HG02610 (cell line): ENCODE results near the gene FBXL7.
"Not testable (repeated sequence)": the region's sequence is repeated elsewhere in the genome, so short reads cannot be mapped to it uniquely, and the experiment has no call there.

Experiments
- ATAC-seq: cut with Tn5 transposase; IDR thresholded peaks from one replicate; pipeline ENCODE4 v1.9.1; 2021; ENCODE audit warnings: mild to moderate bottlenecking, moderate library complexity; ENCODE audit not compliant: unreplicated experiment

The FBXL7 gene

DNA sequence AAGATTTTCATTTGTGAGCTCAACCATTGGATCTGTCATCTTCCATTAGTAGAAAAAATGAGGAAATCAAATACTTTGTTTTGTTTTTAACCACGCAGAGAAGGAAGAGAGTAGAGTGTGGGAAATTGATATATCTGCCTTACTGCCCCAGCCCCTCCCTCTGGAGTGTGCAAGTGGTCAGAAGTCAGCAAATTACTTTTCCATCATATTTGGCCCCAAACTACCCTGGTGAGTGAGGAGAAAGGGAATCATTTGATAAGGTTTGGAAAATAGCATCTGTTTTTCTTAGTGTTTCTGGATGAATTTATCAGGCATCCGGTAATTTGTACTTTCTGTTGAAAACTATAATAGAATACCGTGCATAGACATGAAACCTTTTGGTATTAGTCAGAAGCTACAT lies 352.2 kb downstream of the FBXL7 start:
- no peak for ATAC-seq

DNA sequence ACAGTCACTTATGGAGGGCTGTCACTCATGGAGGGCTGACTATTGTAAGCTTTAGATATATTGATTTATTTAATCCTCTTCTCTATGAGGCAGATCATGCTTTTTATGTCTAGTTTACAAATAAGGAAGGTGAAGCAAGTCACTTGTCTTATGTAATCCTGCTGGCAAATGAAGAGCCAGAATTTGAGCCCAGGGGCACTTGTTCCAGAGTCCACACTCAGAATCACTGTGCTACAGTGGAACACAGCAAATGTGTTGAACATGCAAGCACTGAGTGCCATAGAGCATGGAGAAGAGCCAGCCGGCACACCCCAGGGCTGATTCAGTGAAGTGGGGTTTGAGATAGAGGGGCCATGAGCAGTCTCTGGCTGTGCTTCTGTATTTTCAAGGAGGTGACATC lies 353.0 kb downstream of the FBXL7 start:
- no peak for ATAC-seq

DNA sequence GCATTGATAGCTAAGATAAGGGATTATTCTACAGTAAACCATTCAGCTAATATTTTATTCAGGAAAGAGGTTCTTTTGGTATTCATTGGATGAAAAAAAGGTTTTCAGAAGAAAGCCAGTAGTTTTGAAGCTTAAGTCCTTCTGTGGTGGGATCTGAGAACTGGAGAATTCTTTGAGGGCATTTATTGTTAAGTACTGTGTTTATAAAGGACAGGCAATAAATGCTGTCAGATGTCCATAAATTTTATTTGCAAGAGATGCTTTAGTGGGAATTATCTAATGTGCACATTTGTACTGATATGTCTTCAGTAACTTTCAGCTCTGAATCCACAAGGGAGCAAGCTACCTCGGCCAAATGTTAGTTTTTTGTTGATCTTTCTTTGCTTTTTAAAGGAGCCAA lies 358.3 kb downstream of the FBXL7 start:
- no peak for ATAC-seq

DNA sequence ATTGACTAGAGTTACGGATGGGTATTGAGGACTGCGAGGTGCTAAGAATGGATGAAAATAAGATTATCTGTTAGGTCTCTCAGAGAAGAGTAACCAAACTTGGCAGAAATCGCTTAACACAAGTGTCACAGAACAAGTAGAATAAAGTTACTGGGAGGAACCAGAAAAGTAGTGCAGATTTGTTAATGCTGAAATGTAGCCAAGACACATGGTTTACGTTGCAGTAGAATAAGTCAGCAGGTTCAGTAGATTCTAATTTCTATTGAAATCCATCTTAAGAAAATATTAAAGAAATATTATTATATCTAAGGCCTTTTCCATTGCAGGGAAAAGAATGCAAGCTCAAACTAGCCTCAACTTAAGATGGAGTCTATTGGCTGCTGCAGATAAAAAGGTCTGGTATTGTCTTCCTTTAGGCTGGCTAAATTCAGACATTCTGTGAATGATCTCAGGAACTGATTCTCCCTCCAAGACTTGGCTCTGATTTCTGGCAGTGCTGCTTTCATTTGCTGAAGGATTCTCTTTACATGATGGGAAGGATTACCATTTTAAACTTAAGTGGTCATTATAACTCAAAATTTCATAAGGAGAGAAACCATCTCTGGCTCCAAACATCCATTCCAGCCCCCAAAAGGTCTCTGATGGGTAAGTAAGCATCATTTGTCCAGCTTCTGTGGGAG lies 364.7 kb downstream of the FBXL7 start:
- ATAC-seq, result no peak

DNA sequence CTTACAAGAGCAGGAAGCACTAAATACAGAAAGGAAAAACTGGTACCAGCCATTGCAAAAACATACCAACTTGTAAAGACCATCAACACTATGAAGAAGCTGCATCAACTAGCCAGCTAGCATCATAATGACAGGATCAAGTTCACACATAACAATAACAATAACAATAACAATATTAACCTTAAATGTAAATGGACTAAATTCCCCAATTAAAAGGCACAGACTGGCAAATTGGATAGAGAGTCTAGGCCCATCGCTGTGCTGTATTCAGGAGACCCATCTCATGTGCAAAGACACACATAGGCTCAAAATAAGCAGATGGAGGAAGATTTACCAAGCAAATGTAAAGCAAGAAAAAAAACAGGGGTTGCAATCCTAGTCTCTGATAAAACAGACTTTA lies 372.3 kb downstream of the FBXL7 start:
- not testable (repeated sequence) for ATAC-seq

DNA sequence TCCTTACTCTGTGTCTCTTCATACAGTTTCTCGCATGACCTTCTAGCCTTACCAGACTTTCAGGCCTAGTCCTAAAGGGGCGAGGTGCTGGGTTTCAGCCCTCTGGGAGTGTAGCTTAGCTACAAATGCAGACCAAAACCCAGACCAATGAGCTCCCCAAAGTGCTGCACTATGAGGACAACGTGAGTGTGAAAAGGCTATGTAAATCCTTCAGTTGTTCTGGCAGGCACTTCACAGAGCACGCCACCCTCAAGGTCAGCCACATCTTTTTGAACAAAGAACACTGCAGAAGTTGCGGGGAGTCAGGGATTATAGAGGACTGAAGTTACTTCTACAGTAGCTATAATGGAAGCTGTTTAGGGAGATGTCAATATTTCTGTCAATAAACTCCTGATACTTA lies 377.9 kb downstream of the FBXL7 start:
- ATAC-seq, result no peak

DNA sequence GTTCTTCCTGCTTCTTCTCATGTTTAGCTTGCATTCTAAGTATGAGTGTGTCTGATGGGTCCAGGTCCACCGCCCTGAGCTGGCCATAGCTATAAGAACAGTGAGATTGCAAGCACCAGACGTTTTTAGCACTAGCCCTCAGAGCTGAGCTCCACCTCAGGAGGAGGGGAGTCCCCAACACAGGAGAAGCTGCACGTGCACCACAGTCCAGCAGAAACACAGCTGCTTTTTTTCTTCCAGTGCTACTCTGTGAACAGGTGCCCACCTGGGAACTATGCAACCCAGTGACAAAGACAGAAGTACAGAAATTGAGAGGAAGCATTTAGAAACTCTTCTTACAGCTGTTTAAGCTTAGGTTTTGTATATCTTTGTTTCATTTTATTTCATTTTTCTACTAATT lies 380.2 kb downstream of the FBXL7 start:
- no peak for ATAC-seq

DNA sequence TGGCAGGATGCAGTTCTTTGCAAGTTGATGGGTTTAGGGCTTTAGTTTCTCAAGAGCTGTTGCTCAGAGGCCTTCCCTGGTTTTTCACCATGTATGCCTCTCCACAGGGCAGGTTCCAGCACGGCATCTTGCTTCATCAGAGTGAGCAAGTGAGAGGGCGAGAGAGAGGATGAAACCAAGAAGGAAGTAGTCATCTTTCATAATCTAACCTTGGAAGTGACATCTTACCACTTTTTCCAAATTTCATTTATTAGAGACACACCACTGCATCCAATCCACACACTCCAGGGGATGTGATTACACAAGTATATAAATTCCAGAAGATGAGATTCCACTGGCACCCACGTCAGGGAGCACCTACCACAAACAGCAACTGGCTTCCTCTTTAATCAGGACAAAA lies 385.2 kb downstream of the FBXL7 start:
- ATAC-seq, result no peak

DNA sequence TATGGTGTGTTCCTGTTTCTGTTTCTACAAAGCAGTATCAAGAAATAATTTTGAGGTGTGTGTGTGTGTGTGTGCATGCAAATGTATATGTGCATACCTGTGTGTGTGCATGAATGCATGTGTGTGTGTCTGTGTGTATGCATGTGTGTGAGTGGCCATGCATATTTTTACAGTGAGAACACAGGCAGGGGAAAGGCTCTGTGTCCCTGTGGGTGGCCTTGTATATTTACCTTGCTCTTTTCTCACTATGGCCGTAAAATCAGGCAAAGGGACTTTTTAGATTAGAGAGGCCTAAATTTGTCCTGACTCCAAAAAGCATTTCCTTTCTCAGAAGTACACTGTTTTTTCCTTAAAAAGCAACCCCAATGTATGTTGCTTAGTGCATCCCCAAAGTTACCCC lies 386.2 kb downstream of the FBXL7 start:
- ATAC-seq, result no peak

DNA sequence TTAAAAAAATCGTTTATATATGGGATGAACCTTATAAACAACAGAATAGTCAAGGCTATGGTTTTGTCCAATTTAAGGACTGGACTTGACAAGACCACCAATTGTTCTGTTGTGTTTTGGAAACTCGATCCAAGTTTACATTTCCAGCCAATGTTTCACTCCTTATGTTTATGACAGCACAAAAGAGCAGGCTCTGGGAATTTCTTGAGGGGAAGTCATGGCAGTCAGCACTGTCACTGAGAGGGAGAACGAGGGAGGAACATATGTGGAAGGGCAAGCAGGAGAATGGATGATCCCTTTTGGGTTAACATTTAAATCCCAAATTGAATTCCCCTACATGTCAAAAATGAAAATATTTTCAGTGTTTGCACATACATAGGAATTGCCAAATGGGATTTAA lies 387.1 kb downstream of the FBXL7 start:
- ATAC-seq, result no peak

DNA sequence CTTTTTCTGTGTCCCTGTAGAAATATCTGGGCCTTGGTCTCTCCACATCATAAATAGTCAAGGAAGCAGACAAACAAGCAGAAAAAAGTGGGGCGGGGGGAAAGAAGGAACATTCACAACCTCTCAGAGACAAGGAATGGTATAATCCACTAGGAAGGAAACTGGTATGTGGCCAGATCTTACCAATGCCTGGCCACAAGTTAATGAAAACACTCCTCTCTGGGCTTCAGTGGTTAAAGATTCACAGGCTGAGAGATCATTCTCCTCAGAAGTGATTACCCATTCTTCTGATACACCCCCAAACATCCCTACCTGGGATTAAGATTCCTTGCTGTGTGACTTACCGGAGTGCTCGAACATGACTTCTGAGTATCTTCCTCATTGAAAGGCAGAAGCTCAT lies 389.0 kb downstream of the FBXL7 start:
- no peak for ATAC-seq

DNA sequence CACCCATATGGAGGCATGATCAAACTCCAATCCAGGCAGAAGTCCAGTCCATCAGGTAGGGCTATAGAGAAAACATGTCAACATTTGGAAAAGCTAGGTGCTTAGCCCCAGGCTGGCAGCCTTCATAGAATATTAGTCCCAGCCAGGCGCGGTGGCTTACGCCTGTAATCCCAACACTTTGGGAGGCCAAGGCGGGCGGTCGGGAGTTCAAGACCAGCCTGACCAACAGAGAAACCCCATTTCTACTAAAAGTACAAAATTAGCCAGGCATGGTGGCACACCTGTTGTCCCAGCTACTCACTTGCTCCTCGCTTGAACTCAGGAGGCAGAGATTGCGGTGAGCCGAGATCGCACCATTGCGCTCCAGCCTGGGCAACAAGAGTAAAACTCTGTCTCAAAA lies 393.9 kb downstream of the FBXL7 start:
- ATAC-seq, result no peak

DNA sequence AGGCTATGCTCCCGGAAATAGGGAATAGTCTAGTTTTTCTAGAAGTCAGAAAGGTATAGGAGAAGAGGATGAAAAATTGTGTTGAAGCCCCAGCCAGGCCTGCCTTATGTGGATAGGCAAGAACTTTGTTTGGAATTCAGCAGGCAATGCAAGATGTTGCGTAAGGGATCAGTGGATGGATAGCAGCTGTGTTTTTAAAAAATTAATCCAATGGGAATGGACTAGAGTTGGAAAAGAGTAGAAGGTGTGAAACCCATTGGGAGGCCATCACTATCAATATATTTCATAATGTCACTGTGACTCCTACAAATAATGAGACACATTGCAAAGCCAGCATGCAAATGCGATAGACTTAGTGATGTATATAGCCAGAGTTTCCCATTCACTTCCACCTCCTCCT lies 397.7 kb downstream of the FBXL7 start:
- no peak for ATAC-seq

DNA sequence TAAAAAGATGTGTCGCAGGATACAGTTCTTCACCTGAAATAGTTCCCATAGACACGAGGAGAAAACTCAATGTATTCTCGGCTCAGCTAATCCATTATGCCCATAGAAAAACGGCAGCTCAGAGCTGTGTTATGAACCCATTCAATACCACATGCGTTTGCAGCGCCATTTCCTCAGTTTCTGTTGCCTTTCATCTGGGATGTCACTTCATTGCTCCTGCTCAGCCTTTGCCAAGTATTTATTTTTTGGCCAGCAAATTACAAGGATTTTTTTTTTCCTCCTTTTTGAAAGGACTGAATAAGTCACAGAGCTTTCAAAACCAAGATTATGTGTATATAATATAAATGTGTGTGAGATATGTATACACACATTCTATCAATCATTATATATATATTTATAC lies 398.7 kb downstream of the FBXL7 start:
- no peak for ATAC-seq

DNA sequence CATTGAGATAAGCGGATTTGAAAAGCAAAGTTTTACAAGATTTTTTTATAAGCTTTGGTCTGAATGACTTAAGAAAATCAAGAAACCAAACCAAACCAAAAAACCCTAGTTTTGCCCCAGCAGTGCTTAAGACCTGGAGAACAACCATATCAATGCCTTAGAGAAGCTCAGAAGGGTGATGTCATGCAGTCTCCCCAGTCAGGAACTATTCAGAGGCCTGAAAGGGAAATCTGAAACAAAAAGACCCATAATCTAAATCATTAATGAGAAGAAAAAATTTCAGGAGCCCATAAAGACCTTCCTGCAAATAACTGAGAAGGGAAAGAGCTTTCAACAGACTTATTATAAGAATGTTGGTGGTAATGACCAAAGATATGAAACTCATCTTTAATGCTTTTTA lies 399.5 kb downstream of the FBXL7 start:
- ATAC-seq, result no peak

DNA sequence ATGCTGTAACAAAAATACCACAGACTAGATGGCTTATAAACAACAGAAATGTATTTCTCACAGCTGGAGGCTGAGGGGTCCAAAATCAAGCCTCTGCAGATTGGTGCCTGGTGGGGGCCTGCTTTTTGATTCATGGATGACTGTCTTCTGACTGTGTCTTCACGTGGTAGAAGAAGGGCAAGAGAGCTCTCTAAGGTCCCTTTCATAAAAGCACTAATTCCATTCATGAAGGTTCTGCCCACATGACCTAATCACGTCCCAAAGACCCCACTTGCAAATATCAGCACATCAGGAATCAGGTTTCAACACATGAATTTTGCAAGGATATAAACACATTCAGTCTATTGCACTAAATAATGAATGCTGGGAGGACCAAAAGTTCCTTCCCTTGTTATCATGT lies 401.2 kb downstream of the FBXL7 start:
- no peak for ATAC-seq

DNA sequence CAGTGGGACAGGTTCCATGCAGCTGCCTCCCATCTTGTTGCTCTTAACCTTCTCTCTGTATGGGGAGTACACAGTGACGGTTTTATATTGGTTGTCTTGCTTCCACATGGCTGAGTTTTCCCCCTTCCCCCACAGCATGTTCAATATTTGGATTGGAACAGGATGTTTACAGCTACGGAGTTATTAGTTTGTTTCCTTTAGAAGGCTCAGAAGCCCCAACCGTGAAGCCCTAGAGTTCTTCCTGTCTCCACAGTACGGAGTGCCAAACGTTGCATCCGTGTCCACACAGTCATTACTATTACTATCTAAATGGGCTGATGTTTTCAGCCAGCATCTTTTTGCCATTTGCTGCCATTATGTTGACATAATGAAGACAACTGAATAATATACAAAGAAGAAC lies 402.1 kb downstream of the FBXL7 start:
- no peak for ATAC-seq

DNA sequence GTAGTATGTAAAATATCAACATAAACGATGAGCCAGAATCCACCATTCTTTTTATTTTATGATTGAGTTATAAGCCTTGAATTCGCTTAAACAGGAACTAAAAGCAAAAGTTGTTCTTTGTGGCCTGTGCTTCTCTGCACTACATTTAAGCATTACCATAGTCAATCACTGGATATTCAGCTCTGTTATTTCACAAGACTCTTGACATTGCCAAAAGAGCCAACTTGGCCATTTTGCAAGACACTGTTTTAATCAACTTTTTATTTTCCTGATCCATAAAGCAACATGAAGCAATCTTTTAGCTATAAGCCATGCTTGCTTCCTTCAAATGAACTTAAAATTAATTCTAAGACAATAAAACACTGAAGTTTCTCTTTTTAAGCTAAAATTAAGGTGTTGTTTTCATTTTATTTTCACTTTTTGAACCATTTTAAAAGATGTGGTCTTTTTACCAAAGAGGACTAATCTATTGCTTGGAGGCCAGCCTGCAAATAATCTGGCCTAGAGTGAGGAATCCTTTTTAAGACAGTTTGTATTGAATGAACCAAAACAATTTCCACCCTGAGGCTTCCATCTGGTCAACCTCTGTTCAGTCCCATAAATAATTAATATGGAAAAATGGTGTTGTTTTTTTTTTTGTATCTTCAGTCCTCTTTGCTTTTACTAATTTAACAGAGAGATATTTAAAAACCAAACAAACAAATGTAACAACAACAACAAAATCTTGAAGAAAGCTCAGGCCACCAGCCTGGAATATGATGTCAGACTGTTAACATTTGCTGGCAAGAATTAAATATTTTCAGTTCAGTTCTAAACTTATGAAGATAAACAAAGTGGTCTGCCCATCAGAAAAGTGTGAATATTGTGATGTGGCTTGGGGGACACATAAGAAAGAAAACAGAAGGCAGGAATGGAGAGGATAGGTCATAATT lies 405.2 kb downstream of the FBXL7 start:
- no peak for ATAC-seq

DNA sequence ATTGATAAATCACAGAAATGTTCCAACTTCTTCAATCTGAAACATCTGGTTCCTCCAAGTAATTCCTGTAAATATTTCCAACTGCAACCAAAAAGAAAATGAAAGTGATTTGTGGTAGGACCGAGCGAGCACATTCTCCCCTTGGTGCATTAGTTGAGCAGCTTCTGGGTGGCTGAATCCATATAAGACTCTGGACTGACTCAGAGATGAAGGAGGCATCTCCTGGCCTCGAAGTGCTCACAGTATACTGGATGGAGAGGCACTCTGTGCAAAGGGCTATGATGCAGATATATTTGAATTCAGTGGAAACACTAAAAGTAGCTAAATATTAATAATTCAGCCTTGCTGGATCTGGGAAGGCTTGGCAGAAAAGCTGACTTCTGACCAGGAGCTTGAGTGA lies 414.7 kb downstream of the FBXL7 start:
- ATAC-seq, result no peak

DNA sequence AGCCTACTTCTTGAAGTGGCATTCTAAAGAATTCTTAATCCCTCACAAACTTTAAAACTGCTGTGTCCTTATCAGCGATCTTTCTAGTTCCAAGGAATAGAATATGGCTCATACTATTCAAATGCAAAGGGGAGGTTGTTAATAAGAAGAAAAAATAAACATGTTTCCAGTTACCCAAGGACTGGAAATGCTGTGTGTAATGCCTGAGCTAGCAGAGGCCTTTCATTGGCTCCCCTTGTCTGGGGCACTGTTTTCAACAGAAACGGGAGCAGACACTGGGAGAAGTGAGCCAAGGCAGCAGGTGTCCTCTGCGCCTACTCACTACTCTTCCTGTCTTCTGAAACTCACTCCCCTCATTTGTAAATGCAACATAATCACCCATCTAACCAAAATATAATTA lies 426.6 kb downstream of the FBXL7 start:
- ATAC-seq, result no peak

DNA sequence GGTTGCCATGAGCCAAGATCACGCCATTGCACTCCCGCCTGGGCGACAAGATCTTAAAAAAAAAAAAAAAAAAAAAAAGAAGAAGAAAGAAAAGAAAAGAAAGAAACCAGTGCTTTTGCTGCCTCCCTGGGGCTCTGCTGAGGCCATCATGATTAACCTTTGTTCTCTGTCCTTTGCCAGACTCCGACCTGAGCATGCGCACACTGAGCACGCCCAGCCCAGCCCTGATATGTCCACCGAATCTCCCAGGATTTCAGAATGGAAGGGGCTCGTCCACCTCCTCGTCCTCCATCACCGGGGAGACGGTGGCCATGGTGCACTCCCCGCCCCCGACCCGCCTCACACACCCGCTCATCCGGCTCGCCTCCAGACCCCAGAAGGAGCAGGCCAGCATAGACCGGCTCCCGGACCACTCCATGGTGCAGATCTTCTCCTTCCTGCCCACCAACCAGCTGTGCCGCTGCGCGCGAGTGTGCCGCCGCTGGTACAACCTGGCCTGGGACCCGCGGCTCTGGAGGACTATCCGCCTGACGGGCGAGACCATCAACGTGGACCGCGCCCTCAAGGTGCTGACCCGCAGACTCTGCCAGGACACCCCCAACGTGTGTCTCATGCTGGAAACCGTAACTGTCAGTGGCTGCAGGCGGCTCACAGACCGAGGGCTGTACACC lies 427.9 kb downstream of the FBXL7 start:
- no peak for ATAC-seq
